Ovary (tissue), 3 donors: ENCODE results near the gene VAV2.

Source experiments
- CTCF ChIP-seq, 3 donors: fragments of 450-650 bp in 2 of 3; fragments of 200-600 bp in 1 of 3; IDR thresholded peaks; one replicate each; pipeline versions ENCODE4 v1.5.1 to v1.8.0; 2016 to 2022; ENCODE audit warnings: antibody characterized with exemption in 3 of 3, mild to moderate bottlenecking in 1 of 3
- POLR2A ChIP-seq: fragments of 450-650 bp; IDR thresholded peaks from one replicate; pipeline ENCODE4 v1.6.1; 2017; ENCODE audit warnings: antibody characterized with exemption, mild to moderate bottlenecking, moderate library complexity
- donor health status: DM: no; HTN: no; CAD: no.

GRCh38 chr9:133837627-133838597 lies 154.2 kb downstream of the VAV2 start:
- no peak for TF ChIP-seq POLR2A
- no peak for TF ChIP-seq CTCF (IDR thresholded peaks at IDR 0.05)
